GM06990 (cell line): ENCODE results near the gene EGF.

Experiments
- DNase-seq: peaks from one replicate; pipeline ENCODE4 v3.0.0-alpha.2; 2011; ENCODE audit not compliant: insufficient read length; ENCODE audit errors: extremely low read depth
- H3K27me3 ChIP-seq: replicated peaks from 2 replicates; pipeline ENCODE4 v1.6.0; 2011; ENCODE audit warnings: low read length; ENCODE audit not compliant: control insufficient read depth, insufficient read depth
- H3K36me3 ChIP-seq: 2 replicates; pipeline ENCODE4 v1.5.1; 2011; ENCODE audit warnings: low read length; ENCODE audit not compliant: control insufficient read depth, insufficient read depth
- H3K4me3 ChIP-seq: replicated peaks from 2 replicates; pipeline ENCODE4 v1.5.1; 2011; ENCODE audit warnings: low read depth, mild to moderate bottlenecking, control low read depth, low read length
- TF ChIP-seq, protein P1 (sequence below): IDR thresholded peaks from 2 replicates; pipeline ENCODE4 v1.5.1; 2011; ENCODE audit warnings: low read length, control low read depth, mild to moderate bottlenecking, inconsistent platforms; ENCODE audit not compliant: insufficient read depth, poor library complexity, severe bottlenecking

Gene EGF

DNA sequence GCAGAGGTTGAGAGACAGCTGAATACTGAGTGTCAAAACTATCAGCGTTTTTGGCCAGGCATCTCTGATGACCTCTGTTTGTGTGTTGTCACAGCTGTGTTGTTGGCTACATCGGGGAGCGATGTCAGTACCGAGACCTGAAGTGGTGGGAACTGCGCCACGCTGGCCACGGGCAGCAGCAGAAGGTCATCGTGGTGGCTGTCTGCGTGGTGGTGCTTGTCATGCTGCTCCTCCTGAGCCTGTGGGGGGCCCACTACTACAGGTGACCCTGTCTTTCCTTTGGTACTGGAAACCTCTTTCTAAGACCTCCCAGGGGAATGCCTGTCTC is 86.9 kb downstream of the EGF start:
- Histone ChIP-seq H3K27me3 (no peaks in the 10 kb centered on the region), H3K36me3 (no peaks in the 10 kb centered on the region), H3K4me3 (no peak overlapping the region)
- TF ChIP-seq, protein P1, sequence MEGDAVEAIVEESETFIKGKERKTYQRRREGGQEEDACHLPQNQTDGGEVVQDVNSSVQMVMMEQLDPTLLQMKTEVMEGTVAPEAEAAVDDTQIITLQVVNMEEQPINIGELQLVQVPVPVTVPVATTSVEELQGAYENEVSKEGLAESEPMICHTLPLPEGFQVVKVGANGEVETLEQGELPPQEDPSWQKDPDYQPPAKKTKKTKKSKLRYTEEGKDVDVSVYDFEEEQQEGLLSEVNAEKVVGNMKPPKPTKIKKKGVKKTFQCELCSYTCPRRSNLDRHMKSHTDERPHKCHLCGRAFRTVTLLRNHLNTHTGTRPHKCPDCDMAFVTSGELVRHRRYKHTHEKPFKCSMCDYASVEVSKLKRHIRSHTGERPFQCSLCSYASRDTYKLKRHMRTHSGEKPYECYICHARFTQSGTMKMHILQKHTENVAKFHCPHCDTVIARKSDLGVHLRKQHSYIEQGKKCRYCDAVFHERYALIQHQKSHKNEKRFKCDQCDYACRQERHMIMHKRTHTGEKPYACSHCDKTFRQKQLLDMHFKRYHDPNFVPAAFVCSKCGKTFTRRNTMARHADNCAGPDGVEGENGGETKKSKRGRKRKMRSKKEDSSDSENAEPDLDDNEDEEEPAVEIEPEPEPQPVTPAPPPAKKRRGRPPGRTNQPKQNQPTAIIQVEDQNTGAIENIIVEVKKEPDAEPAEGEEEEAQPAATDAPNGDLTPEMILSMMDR, result no peak
- no peak for DNase-seq

- no peak overlapping the region for H3K4me3 ChIP-seq
- H3K27me3 ChIP-seq, result no peaks in the 10 kb centered on the region
- no peaks in the 10 kb centered on the region for H3K36me3 ChIP-seq
- TF ChIP-seq, protein P1, result no peak
- no peak for DNase-seq
Measured at GRCh38 chr4:110002326-110002725, 89.6 kb downstream of the EGF start.

- Histone ChIP-seq H3K4me3 (no peak overlapping the region), H3K27me3 (no peaks in the 10 kb centered on the region), H3K36me3 (no peaks in the 10 kb centered on the region)
- TF ChIP-seq, protein P1, result no peak
- no peak for DNase-seq
Measured at GRCh38 chr4:110003401-110004187, 90.9 kb downstream of the EGF start.

GRCh38 chr4:110004556-110004955 is 91.9 kb downstream of the EGF start:
- no peaks in the 10 kb centered on the region for H3K36me3 ChIP-seq
- no peak overlapping the region for H3K4me3 ChIP-seq
- H3K27me3 ChIP-seq, result no peaks in the 10 kb centered on the region
- TF ChIP-seq, protein P1, result no peak
- DNase-seq, result no peak

DNA sequence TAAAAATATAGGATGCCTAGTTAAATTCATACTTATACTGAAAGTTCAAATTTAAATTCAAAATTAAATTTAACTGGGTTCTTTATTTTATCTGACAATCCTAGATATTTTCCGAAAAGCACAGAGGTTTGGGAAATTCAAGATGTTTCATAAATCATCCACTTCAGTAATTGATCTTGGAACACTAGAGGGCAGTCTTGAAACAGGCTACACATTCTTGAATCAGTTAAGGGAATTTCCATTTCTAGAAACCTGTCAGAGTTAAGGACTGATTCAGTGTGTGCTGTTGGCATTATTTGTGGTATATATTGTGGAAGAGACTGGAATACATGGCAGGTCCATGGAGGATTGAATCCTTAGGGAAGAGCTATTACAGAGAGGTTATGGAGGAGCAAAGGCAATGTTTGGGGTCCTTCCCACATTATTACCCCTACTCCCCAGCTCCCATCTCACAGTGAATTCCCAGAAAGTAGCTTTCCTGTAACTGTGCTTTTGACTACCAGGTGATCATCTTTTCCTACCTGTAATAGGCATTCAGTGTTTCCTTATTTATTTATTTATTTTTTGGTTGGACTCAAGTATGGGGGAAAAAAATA is 92.9 kb downstream of the EGF start:
- TF ChIP-seq, protein P1, result peak; percentile 62
- DNase-seq, result peak; percentile 39
- Histone ChIP-seq H3K4me3 (no peak overlapping the region), H3K36me3 (no peaks in the 10 kb centered on the region), H3K27me3 (no peaks in the 10 kb centered on the region)
